ENCODE results near the gene SYT1. TPM values are rescaled to one million over a fixed set of nuclear protein-coding genes. Genes with fewer than 3 reads are reported as not detected.

Gene SYT1
- total and polyA plus RNA-seq, 2 of the 8 experiments (the other 6 are each of a cell fraction or from before 2014, with no cell fraction given): 11.0 to 34.6 TPM

DNA sequence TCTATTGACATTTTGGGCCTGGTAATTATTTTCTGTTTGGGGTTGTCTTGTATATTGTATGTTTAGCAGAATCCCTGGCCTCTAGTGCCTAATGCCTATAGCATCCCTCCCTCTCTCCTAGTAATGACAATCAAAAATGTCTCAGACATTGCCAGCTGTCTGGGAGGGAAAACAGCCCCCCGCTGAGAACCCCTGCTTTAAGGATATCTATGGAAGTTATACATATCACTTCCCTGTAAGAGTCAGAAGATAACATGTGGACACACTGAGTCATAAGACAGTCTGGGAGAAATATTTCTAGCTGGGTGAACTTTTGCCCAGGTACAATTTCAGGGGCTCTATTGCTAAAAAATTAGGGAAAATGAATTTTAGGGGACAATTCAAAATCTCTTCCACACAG, 571.2 kb downstream of the SYT1 start:
- no peaks in the 10 kb centered on the region for H3K4me1 ChIP-seq (replicated peaks in 1 of 4; ENCODE audit: control insufficient read depth in 3 of 4, insufficient read depth in 4 of 4, low read length in 3 of 4)
- H2BK12ac ChIP-seq (ENCODE audit: low read depth, low read length): no peak overlapping the region
- H4K91ac ChIP-seq (replicated peaks; ENCODE audit: insufficient read length, low read length): no peak overlapping the region
- H3K36me3 ChIP-seq (ENCODE audit: control insufficient read depth in 2 of 4, insufficient read depth in 4 of 4, low read length in 3 of 4): no peaks in the 10 kb centered on the region
- no peak overlapping the region for H3K14ac ChIP-seq (ENCODE audit: insufficient read length)
- no peak overlapping the region for H2BK15ac ChIP-seq (ENCODE audit: low read length)
- no peaks in the 10 kb centered on the region for H3K79me2 ChIP-seq (ENCODE audit: control insufficient read depth in 1 of 2, insufficient read depth in 2 of 2, low read length in 2 of 2)
- FAIRE-seq (no peak), DNase-seq (ENCODE audit: low read depth in 1 of 2, low spot score in 2 of 2) (no peak)
- WGBS, 2 experiments (ENCODE audit: extremely low coverage in 1 of 2, insufficient coverage in 1 of 2, insufficient read length in 1 of 2, insufficient replicate concordance in 2 of 2, low coverage in 1 of 2, low lambda C conversion rate in 2 of 2, missing lambda C conversion rate in 1 of 2): 73% methylated on average over 1 of the region's 1 CpG; no CpG with 5 or more reads in 1 of the 2 experiments
- no peak overlapping the region for H2AFZ ChIP-seq (ENCODE audit: low read length)
- H4K20me1 ChIP-seq (replicated peaks in 1 of 2; ENCODE audit: control insufficient read depth in 1 of 2, insufficient read depth in 2 of 2, low read length in 2 of 2): no peaks in the 10 kb centered on the region
- H3K9me3 ChIP-seq (ENCODE audit: insufficient read depth in 2 of 2, low read depth in 1 of 2, low read length in 1 of 2): no peaks in the 10 kb centered on the region
- no peaks in the 10 kb centered on the region for H3K27me3 ChIP-seq (replicated peaks in 1 of 4; ENCODE audit: control insufficient read depth in 3 of 4, extremely low read depth in 1 of 4, insufficient read depth in 3 of 4, low read length in 3 of 4)
- no peak overlapping the region for H2BK120ac ChIP-seq (replicated peaks; ENCODE audit: low read depth, low read length)
- TF ChIP-seq CBX5 (IDR thresholded peaks at IDR 0.05; ENCODE audit: low read depth, low read length) (no peak), RFX5 (IDR thresholded peaks at IDR 0.05; ENCODE audit: borderline replicate concordance, low read depth, low read length) (no peak), SIN3A (conservative IDR thresholded peaks at IDR 0.05 in 1 of 2, IDR thresholded peaks at IDR 0.05 in 1 of 2; ENCODE audit: low read depth in 1 of 2, low read length in 2 of 2) (no peak), EGR1 (IDR thresholded peaks at IDR 0.05; ENCODE audit: borderline replicate concordance, low read depth, low read length) (no peak), POLR2AphosphoS5 (IDR thresholded peaks at IDR 0.05; ENCODE audit: low read depth, low read length) (no peak), SRF (IDR thresholded peaks at IDR 0.05; ENCODE audit: low read depth, low read length) (no peak), BCL11A (IDR thresholded peaks at IDR 0.05; ENCODE audit: low read depth in 2 of 2, low read length in 2 of 2) (no peak), ASH2L (IDR thresholded peaks at IDR 0.05; ENCODE audit: low read length) (no peak), SP4 (IDR thresholded peaks at IDR 0.05; ENCODE audit: low read length) (no peak), CHD2 (IDR thresholded peaks at IDR 0.05; ENCODE audit: low read length) (no peak), JUN (IDR thresholded peaks at IDR 0.05; ENCODE audit: low read depth, low read length) (no peak)
- no peak overlapping the region for H2AK5ac ChIP-seq (ENCODE audit: low read depth, low read length)
- no peak overlapping the region for H3K4ac ChIP-seq (replicated peaks; ENCODE audit: insufficient read length, low read depth, low read length)
- H4K8ac ChIP-seq (ENCODE audit: extremely low read depth, insufficient read depth, low read length): no peak overlapping the region
- H2BK20ac ChIP-seq (ENCODE audit: low read length): no peak overlapping the region
- no peak overlapping the region for H3K9ac ChIP-seq (replicated peaks in 1 of 4; ENCODE audit: extremely low read depth in 1 of 4, low read depth in 3 of 4, low read length in 3 of 4)
- no peak overlapping the region for H3K4me3 ChIP-seq (ENCODE audit: extremely low read depth in 1 of 4, insufficient read depth in 2 of 4, low read depth in 3 of 4, low read length in 4 of 4)
- no peak overlapping the region for H3K18ac ChIP-seq (ENCODE audit: extremely low read depth, low read length)
- H3K56ac ChIP-seq (replicated peaks; ENCODE audit: insufficient read length, low read depth, low read length): no peak overlapping the region
- CTCF ChIA-PET (ENCODE audit: partially characterized antibody): interaction anchor here (0.6 to 1.5 kb wide), 7 partner anchors 8 to 758 kb away, joined by 3 to 6 read pairs (median 4); no protein-coding TSS in a partner anchor
- H3K23me2 ChIP-seq (ENCODE audit: low read depth, low read length): no peaks in the 10 kb centered on the region
- H3K27ac ChIP-seq (ENCODE audit: low read depth, low read length): no peak overlapping the region
- no peak overlapping the region for H4K5ac ChIP-seq (ENCODE audit: insufficient read length, low read depth, low read length)
- H3K23ac ChIP-seq (ENCODE audit: insufficient read length): no peak overlapping the region
- H3K79me1 ChIP-seq (ENCODE audit: low read depth, low read length): no peaks in the 10 kb centered on the region
- H3K4me2 ChIP-seq (ENCODE audit: insufficient read depth in 1 of 2, low read depth in 2 of 2, low read length in 2 of 2): no peak overlapping the region
- POLR2A ChIA-PET (ENCODE audit: partially characterized antibody): no interaction called here
- H2BK5ac ChIP-seq (ENCODE audit: low read depth, low read length): no peak overlapping the region

All from H1 (cell line).